ENCODE data around the gene FMNL3.
"Not testable (repeated sequence)": the region's sequence is repeated elsewhere in the genome, so short reads cannot be mapped to it uniquely, and the experiment has no call there.

FMNL3 gene

GRCh38 chr12:49609059-49609874 is 97.9 kb downstream of the FMNL3 start:
- in situ Hi-C loops (cut with HindIII; ENCODE audit: low pct_unique_long_range_greater_than_20kb, low sequenced_read_pairs), result no loop called here
- DNase-seq (ENCODE audit: low read depth in 1 of 2, low spot score in 1 of 2), result no peak
- no peak for TF ChIP-seq JUND (IDR thresholded peaks at IDR 0.05; ENCODE audit: low read depth)

- DNase-seq (ENCODE audit: low read depth in 1 of 2, low spot score in 1 of 2); in situ Hi-C loops (cut with HindIII; ENCODE audit: low pct_unique_long_range_greater_than_20kb, low sequenced_read_pairs): not testable (repeated sequence)
Measured at GRCh38 chr12:49605539-49605938, 101.7 kb downstream of the FMNL3 start, which contains the start of gene FAM186B. FAM186B (minus strand) TSS chr12:49605639; CDS start chr12:49605477, 162 bp downstream.

- TF ChIP-seq JUND (IDR thresholded peaks at IDR 0.05; ENCODE audit: low read depth), result no peak
- in situ Hi-C loops (cut with HindIII; ENCODE audit: low pct_unique_long_range_greater_than_20kb, low sequenced_read_pairs), result no loop called here
- no peak for DNase-seq (ENCODE audit: low read depth in 1 of 2, low spot score in 1 of 2)
Measured at GRCh38 chr12:49604856-49605255, 102.3 kb downstream of the FMNL3 start.

- DNase-seq (ENCODE audit: low read depth in 1 of 2, low spot score in 1 of 2), result no peak
- TF ChIP-seq JUND (IDR thresholded peaks at IDR 0.05; ENCODE audit: low read depth), result no peak
- in situ Hi-C loops (cut with HindIII; ENCODE audit: low pct_unique_long_range_greater_than_20kb, low sequenced_read_pairs), result no loop called here
Measured at GRCh38 chr12:49603721-49604120, 103.5 kb downstream of the FMNL3 start.

GRCh38 chr12:49599961-49600360 is 107.2 kb downstream of the FMNL3 start:
- DNase-seq (ENCODE audit: low read depth in 1 of 2, low spot score in 1 of 2), result no peak
- TF ChIP-seq JUND (IDR thresholded peaks at IDR 0.05; ENCODE audit: low read depth), result no peak
- in situ Hi-C loops (cut with HindIII; ENCODE audit: low pct_unique_long_range_greater_than_20kb, low sequenced_read_pairs), result no loop called here

GRCh38 chr12:49598527-49598926 is 108.7 kb downstream of the FMNL3 start:
- TF ChIP-seq JUND (IDR thresholded peaks at IDR 0.05; ENCODE audit: low read depth), result no peak
- DNase-seq (ENCODE audit: low read depth in 1 of 2, low spot score in 1 of 2), result no peak
- in situ Hi-C loops (cut with HindIII; ENCODE audit: low pct_unique_long_range_greater_than_20kb, low sequenced_read_pairs), result no loop called here

GRCh38 chr12:49588721-49589516 is 118.3 kb downstream of the FMNL3 start:
- DNase-seq (ENCODE audit: low read depth in 1 of 2, low spot score in 1 of 2), result no peak
- TF ChIP-seq JUND (IDR thresholded peaks at IDR 0.05; ENCODE audit: low read depth), result no peak
- in situ Hi-C loops (cut with HindIII; ENCODE audit: low pct_unique_long_range_greater_than_20kb, low sequenced_read_pairs), result no loop called here

GRCh38 chr12:49588281-49588680 is 118.9 kb downstream of the FMNL3 start:
- in situ Hi-C loops (cut with HindIII; ENCODE audit: low pct_unique_long_range_greater_than_20kb, low sequenced_read_pairs), result no loop called here
- no peak for DNase-seq (ENCODE audit: low read depth in 1 of 2, low spot score in 1 of 2)
- no peak for TF ChIP-seq JUND (IDR thresholded peaks at IDR 0.05; ENCODE audit: low read depth)

GRCh38 chr12:49587174-49587908 is 119.9 kb downstream of the FMNL3 start:
- no peak for TF ChIP-seq JUND (IDR thresholded peaks at IDR 0.05; ENCODE audit: low read depth)
- no peak for DNase-seq (ENCODE audit: low read depth in 1 of 2, low spot score in 1 of 2)
- in situ Hi-C loops (cut with HindIII; ENCODE audit: low pct_unique_long_range_greater_than_20kb, low sequenced_read_pairs), result no loop called here

All from T47D (cell line).